GM18508 (cell line): ENCODE results near the gene TBL1XR1.
"Not testable (repeated sequence)": the region's sequence is repeated elsewhere in the genome, so short reads cannot be mapped to it uniquely, and the experiment has no call there.

ENCODE experiments used
- ATAC-seq: cut with Tn5 transposase; IDR thresholded peaks from one replicate; pipeline ENCODE4 v1.9.1; 2021; ENCODE audit warnings: moderate number of reproducible peaks; ENCODE audit not compliant: insufficient read depth, unreplicated experiment

The TBL1XR1 gene

DNA sequence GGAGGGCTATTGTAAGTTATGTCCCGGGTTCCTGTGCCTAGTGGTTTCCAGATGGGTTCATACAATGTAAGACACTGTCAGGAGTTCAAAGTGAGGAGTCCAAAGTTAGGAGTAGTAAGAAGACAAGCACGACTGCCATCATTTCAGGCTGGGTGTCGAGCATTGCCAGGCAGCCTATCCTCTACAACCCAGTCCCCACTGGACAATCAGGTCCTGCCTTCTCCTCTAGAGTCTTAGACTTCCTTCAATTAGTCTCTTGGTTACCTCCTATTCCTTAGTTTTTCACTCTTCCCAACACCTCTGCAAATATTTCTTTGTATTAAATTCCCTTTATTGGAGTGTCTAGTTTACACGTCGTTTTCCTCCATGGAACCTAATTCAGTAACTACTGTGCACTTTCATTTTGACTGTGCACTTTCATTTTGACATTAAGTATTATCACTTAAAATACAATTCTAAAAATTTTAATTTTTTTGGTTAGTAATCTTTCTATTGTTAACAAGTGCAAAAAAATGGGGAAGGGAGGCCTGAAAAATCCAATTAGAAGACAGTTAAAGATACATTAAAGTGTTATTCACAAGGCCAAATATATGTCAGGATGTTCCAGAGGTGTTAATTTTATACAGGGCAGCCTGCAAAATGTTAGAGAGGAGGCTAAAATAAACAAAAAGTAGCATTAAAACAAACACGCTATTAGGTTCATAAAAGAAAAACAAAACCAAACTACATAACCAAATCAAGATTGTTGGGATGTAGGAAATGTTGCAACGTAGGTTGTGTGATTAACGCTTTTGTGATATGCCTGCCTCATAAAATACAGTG, 155.3 kb downstream of the TBL1XR1 start:
- no peak for ATAC-seq

GRCh38 chr3:177041021-177041729, 156.1 kb downstream of the TBL1XR1 start:
- ATAC-seq = no peak

- ATAC-seq = no peak
Observed at GRCh38 chr3:177039490-177040274, 157.6 kb downstream of the TBL1XR1 start.

GRCh38 chr3:177037241-177037640, 160.0 kb downstream of the TBL1XR1 start:
- no peak for ATAC-seq

DNA sequence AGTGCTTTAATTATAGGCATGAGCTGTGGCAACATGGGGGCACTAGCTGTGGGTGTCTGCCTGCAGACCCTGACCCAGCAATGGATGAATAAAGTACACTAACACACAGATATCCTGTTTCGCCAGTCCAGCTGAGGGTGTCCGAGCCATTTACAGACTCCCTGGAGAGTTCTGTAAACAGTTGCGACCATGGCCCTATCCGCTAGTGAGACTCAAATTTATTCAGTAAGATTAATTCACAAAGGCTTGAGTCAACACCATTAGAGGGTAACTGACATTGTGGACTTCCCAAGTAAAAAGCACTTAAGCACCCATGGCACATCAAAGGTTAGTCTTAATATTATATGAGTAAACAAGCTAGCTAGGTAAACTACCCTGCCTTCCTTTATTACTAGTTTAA, 161.6 kb downstream of the TBL1XR1 start:
- ATAC-seq = no peak

- no peak for ATAC-seq
Observed at GRCh38 chr3:177034832-177035475, 162.3 kb downstream of the TBL1XR1 start.

GRCh38 chr3:177026505-177027277, 170.6 kb downstream of the TBL1XR1 start:
- no peak for ATAC-seq

DNA sequence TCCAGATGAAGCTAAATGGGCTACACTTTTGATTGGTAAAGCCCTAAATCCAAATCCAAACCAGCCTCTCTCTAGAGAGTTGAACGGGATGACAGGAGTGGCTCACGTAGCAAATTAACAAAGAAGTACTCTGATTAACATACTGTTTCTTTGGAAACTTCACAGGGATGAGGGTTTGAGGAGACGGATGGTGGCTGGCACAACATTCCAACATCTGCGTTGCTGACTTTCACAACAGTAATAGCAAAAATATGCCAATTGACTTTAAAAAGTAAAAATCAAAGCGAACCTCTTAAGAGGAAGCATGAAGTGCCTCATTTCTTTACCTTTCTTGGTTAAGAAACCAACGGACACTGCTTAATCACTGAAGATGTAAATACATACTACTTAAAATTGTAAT, 181.4 kb downstream of the TBL1XR1 start:
- no peak for ATAC-seq

GRCh38 chr3:177013681-177014280, 183.5 kb downstream of the TBL1XR1 start:
- no peak for ATAC-seq

DNA sequence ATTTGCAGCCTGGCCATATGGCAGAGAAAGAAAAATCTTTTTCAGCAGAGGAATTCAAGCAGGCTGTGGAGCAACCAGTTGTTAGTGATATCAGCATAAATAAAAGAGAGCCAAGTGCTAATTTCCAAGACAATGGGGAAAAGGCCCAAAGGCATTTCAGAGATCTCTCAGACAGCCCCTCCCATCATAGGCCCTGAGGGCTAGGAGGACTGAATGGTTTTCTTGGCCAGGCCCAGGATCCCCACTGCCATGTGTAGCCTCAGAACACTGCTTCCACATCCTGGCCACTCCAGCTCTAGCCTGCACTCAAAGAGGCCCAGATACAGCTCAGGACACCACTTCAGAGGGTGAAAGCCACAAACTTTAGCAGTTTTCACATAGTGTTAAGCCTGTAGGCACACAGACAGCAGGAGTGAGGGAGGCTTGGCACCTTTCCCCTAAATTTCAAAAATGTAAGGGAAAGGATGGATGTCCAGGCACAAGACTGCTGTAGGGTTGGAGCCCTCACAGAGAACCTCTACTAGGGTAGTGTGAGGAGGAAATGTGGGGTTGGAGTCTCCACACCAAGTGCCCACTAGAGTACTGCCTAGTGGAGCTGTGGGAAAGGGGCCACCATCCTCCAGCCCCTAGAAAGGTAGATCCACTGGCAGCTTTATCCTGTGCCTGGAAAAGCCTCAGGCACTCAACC, 191.4 kb downstream of the TBL1XR1 start:
- ATAC-seq = no peak

DNA sequence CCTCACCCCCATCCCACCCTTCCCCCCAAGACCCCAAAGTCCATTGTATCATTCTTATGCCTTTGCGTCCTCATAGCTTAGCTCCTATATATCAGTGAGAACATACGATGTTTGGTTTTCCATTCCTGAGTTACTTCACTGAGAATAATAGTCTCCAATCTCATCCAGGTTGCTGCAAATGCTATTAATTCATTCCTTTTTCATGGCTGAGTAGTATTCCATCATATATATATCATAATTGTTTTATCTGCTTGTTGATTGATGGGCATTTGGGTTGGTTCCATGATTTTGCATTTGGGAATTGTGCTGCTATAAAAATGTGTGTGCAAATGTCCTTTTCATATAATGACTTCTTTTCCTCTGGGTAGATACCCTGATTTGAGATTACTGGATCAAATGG, 197.1 kb downstream of the TBL1XR1 start:
- not testable (repeated sequence) for ATAC-seq

DNA sequence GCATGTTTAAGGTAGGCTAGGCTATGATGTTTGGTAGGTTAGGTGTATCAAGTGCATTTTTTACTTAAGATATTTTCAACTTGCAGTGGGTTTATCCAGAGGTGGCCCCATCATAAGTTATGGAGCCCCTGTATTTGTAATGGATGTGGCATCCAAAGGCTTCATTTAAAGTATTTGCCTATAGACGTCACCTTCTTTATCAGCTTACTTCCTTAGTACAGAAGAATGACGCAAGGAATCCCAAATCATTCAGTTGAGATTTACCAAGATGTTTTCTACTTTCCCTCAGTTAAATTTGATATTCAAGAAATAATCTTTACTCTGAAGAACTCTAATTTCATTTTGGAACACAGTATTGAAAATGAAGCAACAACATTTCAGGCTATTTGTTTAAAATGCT, 201.3 kb downstream of the TBL1XR1 start:
- no peak for ATAC-seq

DNA sequence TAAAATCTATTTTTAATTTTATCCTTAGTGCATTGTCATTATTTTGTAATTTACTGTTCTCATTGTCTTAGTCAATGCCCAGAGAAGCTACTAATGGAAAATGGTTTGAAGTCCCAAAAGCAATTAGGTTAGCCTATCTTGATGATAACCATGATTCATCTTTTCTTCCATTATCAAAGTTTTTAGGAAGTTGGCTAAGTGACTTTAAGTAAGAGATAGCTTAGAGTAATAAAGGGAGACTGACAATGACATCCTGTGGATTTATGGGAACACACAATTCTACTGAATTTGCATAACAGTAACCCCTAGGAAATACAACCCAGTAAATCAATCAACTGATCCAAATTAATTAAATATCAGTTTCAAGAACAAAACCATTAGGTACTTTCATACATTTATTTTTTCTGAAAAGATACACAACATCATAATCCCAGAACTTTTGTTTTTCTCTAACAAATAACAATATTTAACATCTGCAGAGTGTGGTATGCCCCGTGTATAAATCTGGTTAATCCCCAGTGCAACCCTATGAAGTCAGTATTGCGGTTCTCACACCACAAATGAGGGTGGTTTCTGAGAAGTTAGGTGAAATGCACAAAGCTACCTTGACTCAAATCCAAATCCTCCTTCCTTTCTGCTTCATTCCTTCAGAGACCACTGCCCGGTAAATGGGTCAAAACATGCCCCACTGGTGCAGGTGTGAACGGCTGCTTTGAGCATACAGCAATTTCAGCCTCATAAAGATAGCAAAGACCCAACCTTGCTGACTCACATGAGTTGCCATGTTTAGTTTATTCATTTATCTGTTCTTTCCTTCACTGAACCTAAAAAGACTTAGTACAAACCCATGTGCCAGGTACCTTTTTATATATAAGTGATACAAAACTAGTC, 202.1 kb downstream of the TBL1XR1 start:
- no peak for ATAC-seq

DNA sequence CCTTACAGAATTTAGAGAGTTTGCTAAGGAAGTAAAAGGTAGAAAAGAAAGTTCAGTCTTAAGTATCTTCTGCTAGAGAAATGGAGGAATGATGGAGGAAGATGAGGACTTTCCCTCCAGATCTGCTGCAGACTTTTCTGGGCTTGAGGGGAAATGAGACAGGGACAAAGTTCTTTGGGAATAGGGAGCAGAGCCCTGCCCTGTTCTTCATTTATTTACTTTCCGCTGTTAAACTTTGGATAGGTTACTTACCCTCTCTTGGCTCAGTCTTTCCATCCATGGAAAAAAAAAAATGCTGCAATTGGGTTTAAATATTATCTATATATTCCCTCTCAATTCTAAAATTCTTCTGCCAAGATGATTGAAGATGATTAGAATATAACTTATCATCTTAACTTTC, 202.9 kb downstream of the TBL1XR1 start:
- no peak for ATAC-seq

DNA sequence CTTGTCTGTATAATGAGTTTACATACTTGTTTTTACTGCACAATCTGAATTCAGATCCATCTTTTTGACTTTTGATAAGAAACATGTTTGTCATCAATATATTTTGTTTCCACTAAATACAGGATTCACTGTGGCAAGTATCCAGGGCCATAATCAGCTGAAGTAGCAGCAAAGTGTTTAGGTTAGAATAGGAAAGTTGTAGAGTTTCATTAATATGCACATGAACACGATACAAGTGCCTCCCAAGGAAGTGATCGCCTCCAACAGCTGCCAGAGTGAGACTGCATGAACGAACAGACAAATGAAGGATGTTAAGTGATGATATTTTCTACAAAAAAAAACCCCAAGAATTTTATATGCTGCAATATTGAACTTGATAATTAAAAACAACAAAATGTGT, 204.3 kb downstream of the TBL1XR1 start:
- ATAC-seq = no peak

DNA sequence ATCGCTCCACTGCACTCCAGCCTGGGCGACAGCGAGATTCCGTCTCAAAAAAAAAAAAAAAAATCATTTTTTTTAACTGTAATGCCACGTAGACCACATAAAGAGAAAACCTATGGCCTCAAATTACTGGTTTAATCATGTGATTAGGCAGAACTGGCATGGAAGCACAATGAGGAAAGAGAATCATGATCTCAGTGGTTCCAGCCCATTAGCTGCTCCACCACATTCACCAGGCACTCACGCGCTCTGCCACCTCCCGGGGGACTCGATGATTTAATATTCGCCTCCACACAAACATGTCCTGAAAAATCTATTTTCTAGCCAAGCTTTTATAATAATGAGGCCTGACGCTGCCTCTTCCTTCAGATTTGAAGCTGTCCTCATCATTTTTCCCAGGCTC, 204.7 kb downstream of the TBL1XR1 start:
- no peak for ATAC-seq

- ATAC-seq = no peak
Observed at GRCh38 chr3:176988795-176989194, 208.5 kb downstream of the TBL1XR1 start.
